Measurements from ENCODE around the gene AAMP.
"Not testable (repeated sequence)": the region's sequence is repeated elsewhere in the genome, so short reads cannot be mapped to it uniquely, and the experiment has no call there.

AAMP gene

GRCh38 chr2:218313356-218313755, 43.4 kb upstream of the AAMP start:
- POLR2A ChIA-PET = no interaction called here
- H3K4me3 ChIP-seq (ENCODE audit: low read depth, low read length) = no peak overlapping the region
- DNase-seq (ENCODE audit: low read depth, low spot score) = no peak
- CTCF ChIA-PET = no interaction called here
- no peak for TF ChIP-seq CTCF (IDR thresholded peaks at IDR 0.05; ENCODE audit: insufficient read depth, low read length, missing control alignments)

GRCh38 chr2:218312267-218312756, 42.4 kb upstream of the AAMP start:
- no peak overlapping the region for H3K4me3 ChIP-seq (ENCODE audit: low read depth, low read length)
- ChIA-PET POLR2A (interaction anchor here (0.6 kb wide), 1 partner anchor 85 kb away, joined by 3 read pairs; no protein-coding TSS in a partner anchor), CTCF (interaction anchor here (1.1 to 2.0 kb wide), 3 partner anchors 10 to 17 kb away, joined by 3 to 12 read pairs (median 7); no protein-coding TSS in a partner anchor)
- TF ChIP-seq CTCF (IDR thresholded peaks at IDR 0.05; ENCODE audit: insufficient read depth, low read length, missing control alignments) = no peak
- no peak for DNase-seq (ENCODE audit: low read depth, low spot score)

- ChIA-PET POLR2A (interaction anchor here (0.6 kb wide), 1 partner anchor 86 kb away, joined by 3 read pairs; no protein-coding TSS in a partner anchor), CTCF (interaction anchor here (1.1 to 2.0 kb wide), 3 partner anchors 10 to 17 kb away, joined by 3 to 12 read pairs (median 7); no protein-coding TSS in a partner anchor)
- H3K4me3 ChIP-seq (ENCODE audit: low read depth, low read length); DNase-seq (ENCODE audit: low read depth, low spot score): not testable (repeated sequence)
These were observed 41.8 kb upstream of the AAMP start for GRCh38 chr2:218311541-218312266.

- DNase-seq (ENCODE audit: low read depth, low spot score) = no peak
- ChIA-PET POLR2A (no interaction called here), CTCF (interaction anchor here (1.1 to 2.0 kb wide), 3 partner anchors 9 to 12 kb away, joined by 4 to 12 read pairs (median 7); no protein-coding TSS in a partner anchor)
- TF ChIP-seq CTCF (IDR thresholded peaks at IDR 0.05; ENCODE audit: insufficient read depth, low read length, missing control alignments) = no peak
- no peak overlapping the region for H3K4me3 ChIP-seq (ENCODE audit: low read depth, low read length)
These were observed 41.1 kb upstream of the AAMP start for GRCh38 chr2:218310853-218311540.

- no peak overlapping the region for H3K4me3 ChIP-seq (ENCODE audit: low read depth, low read length)
- no peak for TF ChIP-seq CTCF (IDR thresholded peaks at IDR 0.05; ENCODE audit: insufficient read depth, low read length, missing control alignments)
- CTCF ChIA-PET = interaction anchor here (0.8 to 7.2 kb wide), 7 partner anchors 13 to 88 kb away, joined by 3 to 92 read pairs (median 4); partner anchors contain the start of genes CATIP and TMBIM1
- no peak for DNase-seq (ENCODE audit: low read depth, low spot score)
- POLR2A ChIA-PET = no interaction called here
These were observed 37.6 kb upstream of the AAMP start for GRCh38 chr2:218307415-218308090.

- no peak for DNase-seq (ENCODE audit: low read depth, low spot score)
- TF ChIP-seq CTCF (IDR thresholded peaks at IDR 0.05; ENCODE audit: insufficient read depth, low read length, missing control alignments) = no peak
- POLR2A ChIA-PET = no interaction called here
- no peak overlapping the region for H3K4me3 ChIP-seq (ENCODE audit: low read depth, low read length)
- CTCF ChIA-PET = interaction anchor here (1.1 to 7.2 kb wide), 7 partner anchors 11 to 89 kb away, joined by 3 to 92 read pairs (median 4); partner anchors contain the start of genes CATIP and TMBIM1
These were observed 36.4 kb upstream of the AAMP start for GRCh38 chr2:218306184-218306920.

All from AG04449 (cell line).